Thyroid gland (tissue), 4 donors: ENCODE measurements around the gene ZNF865. TPM values are rescaled to one million over a fixed set of nuclear protein-coding genes. Genes with fewer than 3 reads are reported as not detected.

Source experiments
- DNase-seq, 2 donors: peaks; one replicate each; pipeline ENCODE4 v3.0.0-alpha.2; 2019
- H3K27ac ChIP-seq, 3 donors: fragments of 200-600 bp; sonication (generic); 1 replicate in 2 of 3; 2 replicates in 1 of 3; pipeline ENCODE4 v1.5.1; 2016 to 2019; ENCODE audit warnings: mild to moderate bottlenecking in 1 of 3, moderate library complexity in 1 of 3
- H3K27me3 ChIP-seq: fragments of 200-600 bp; sonication (generic); one replicate; pipeline ENCODE4 v1.5.1; 2019
- H3K36me3 ChIP-seq, 2 donors: fragments of 200-600 bp; sonication (generic); one replicate each; pipeline ENCODE4 v1.5.1; 2016 to 2019
- H3K4me1 ChIP-seq, 2 donors: fragments of 200-600 bp; sonication (generic); one replicate each; pipeline ENCODE4 v1.5.1; 2017 to 2019
- H3K4me3 ChIP-seq, 3 donors: fragments of 200-600 bp; sonication (generic); replicated peaks in 1 of 3; 1 replicate in 2 of 3; 2 replicates in 1 of 3; pipeline ENCODE4 v1.5.1; 2016; ENCODE audit warnings: mild to moderate bottlenecking in 1 of 3
- H3K9me3 ChIP-seq: fragments of 200-600 bp; sonication (generic); one replicate; pipeline ENCODE4 v1.5.1; 2017
- POLR2A ChIP-seq, 2 donors: fragments of 450-650 bp; IDR thresholded peaks; one replicate each; pipeline ENCODE4 v1.6.1; 2017; ENCODE audit warnings: antibody characterized with exemption in 2 of 2, mild to moderate bottlenecking in 2 of 2, moderate library complexity in 1 of 2
- WGBS, 2 donors: methylation state at CpG; one replicate each; pipeline ENCODE4 v1.1.5; 2017; 5-methylcytosine and 5-hydroxymethylcytosine counted together
- intact Hi-C: fragments of 100-400 bp; cut with DNase I; formaldehyde crosslinking; loops from one replicate; pipeline ENCODE4 v1.15.1; 2023
- total RNA-seq, 4 donors: library from RNA; depleted of rRNA; stranded (reverse); fragments of >200 nt; gene quantifications; one replicate each; pipeline ENCODE4 v1.2.3, GENCODE V29; 2016
- TF ChIP-seq, protein P1 (sequence below), 6 experiments: fragments of 200-600 bp in 3 of 6; fragments of 450-650 bp in 3 of 6; sonication (generic) in 3 of 6; IDR thresholded peaks; one replicate each; pipeline ENCODE4 v1.5.1; 2016 to 2019; ENCODE audit warnings: antibody characterized with exemption in 6 of 6, mild to moderate bottlenecking in 2 of 6, inconsistent platforms in 1 of 6, moderate library complexity in 1 of 6

Gene ZNF865
- total RNA-seq, 4 donors from 2014 or later: 5.5 to 12.6 (median 9.1) TPM

DNA sequence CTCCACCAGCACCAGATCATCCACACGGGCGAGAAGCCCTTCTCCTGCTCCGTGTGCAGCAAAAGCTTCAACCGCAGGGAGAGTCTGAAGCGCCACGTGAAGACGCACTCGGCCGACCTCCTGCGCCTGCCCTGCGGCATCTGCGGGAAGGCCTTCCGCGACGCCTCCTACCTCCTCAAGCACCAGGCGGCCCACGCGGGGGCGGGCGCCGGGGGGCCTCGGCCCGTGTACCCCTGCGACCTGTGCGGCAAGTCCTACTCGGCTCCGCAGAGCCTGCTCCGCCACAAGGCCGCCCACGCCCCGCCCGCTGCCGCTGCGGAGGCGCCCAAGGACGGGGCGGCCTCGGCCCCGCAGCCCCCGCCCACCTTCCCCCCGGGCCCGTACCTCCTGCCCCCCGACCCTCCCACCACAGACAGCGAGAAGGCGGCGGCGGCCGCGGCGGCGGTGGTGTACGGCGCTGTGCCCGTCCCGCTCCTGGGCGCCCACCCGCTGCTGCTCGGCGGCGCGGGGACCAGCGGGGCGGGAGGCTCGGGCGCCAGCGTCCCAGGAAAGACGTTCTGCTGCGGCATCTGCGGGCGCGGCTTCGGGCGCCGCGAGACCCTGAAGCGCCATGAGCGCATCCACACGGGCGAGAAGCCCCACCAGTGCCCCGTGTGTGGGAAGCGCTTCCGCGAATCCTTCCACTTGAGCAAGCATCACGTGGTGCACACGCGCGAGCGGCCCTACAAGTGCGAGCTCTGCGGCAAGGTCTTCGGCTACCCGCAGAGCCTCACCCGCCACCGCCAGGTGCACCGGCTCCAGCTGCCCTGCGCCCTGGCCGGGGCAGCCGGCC is 9.5 kb downstream of the ZNF865 start:
- H3K27ac ChIP-seq: no peak overlapping the region
- no peak overlapping the region for H3K4me3 ChIP-seq
- intact Hi-C loops: no loop called here
- peaks cover 15 to 28% of the 10 kb centered on the region in 2 donors for H3K36me3 ChIP-seq
- no peaks in the 10 kb centered on the region for H3K27me3 ChIP-seq
- DNase-seq: no peak
- TF ChIP-seq, protein P1, sequence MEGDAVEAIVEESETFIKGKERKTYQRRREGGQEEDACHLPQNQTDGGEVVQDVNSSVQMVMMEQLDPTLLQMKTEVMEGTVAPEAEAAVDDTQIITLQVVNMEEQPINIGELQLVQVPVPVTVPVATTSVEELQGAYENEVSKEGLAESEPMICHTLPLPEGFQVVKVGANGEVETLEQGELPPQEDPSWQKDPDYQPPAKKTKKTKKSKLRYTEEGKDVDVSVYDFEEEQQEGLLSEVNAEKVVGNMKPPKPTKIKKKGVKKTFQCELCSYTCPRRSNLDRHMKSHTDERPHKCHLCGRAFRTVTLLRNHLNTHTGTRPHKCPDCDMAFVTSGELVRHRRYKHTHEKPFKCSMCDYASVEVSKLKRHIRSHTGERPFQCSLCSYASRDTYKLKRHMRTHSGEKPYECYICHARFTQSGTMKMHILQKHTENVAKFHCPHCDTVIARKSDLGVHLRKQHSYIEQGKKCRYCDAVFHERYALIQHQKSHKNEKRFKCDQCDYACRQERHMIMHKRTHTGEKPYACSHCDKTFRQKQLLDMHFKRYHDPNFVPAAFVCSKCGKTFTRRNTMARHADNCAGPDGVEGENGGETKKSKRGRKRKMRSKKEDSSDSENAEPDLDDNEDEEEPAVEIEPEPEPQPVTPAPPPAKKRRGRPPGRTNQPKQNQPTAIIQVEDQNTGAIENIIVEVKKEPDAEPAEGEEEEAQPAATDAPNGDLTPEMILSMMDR (IDR thresholded peaks at IDR 0.05): no peak
- TF ChIP-seq POLR2A (IDR thresholded peaks at IDR 0.05): no peak
- H3K9me3 ChIP-seq: no peaks in the 10 kb centered on the region
- H3K4me1 ChIP-seq: no peaks in the 10 kb centered on the region
- 96 to 98% methylated on average over 58 to 71 of the region's 98 CpGs for WGBS, 2 donors

DNA sequence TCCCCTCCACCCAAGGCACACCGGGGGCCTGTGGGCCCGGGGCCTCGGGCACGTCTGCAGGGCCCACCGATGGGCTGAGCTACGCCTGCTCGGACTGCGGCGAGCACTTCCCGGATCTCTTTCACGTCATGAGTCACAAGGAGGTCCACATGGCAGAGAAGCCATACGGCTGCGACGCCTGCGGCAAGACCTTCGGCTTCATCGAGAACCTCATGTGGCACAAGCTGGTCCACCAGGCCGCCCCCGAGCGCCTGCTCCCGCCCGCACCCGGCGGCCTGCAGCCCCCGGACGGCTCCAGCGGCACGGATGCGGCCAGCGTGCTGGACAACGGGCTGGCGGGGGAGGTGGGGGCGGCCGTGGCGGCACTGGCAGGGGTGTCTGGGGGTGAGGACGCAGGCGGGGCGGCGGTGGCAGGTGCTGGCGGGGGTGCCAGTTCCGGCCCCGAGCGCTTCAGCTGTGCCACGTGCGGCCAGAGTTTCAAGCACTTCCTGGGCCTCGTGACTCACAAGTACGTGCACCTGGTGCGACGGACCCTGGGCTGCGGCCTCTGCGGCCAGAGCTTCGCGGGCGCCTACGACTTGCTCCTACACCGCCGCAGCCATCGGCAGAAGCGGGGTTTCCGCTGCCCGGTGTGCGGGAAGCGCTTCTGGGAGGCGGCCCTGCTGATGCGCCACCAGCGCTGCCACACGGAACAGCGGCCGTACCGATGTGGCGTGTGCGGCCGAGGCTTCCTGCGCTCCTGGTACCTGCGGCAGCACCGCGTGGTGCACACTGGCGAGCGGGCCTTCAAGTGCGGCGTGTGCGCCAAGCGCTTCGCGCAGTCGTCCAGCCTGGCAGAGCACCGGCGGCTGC is 10.3 kb downstream of the ZNF865 start:
- Histone ChIP-seq H3K36me3 (peaks cover 15 to 28% of the 10 kb centered on the region in 2 donors), H3K4me1 (no peaks in the 10 kb centered on the region), H3K4me3 (no peak overlapping the region), H3K27me3 (no peaks in the 10 kb centered on the region), H3K27ac (no peak overlapping the region), H3K9me3 (no peaks in the 10 kb centered on the region)
- 96% methylated on average over 20 to 59 of the region's 88 CpGs for WGBS, 2 donors
- DNase-seq: no peak
- intact Hi-C loops: no loop called here
- no peak for TF ChIP-seq POLR2A (IDR thresholded peaks at IDR 0.05)
- TF ChIP-seq, protein P1 (IDR thresholded peaks at IDR 0.05): no peak

DNA sequence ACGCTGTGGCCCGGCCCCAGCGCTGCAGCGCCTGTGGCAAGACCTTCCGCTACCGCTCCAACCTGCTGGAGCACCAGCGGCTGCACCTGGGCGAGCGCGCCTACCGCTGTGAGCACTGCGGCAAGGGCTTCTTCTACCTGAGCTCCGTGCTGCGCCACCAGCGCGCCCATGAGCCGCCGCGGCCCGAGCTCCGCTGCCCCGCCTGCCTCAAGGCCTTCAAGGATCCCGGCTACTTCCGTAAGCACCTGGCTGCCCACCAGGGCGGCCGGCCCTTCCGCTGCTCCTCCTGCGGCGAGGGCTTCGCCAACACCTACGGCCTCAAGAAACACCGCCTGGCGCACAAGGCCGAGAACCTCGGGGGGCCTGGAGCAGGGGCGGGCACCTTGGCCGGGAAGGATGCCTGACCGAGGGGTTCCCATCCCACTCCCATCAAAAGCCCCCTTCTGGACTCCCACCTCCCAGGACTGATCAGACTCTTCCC is 11.0 kb downstream of the ZNF865 start:
- H3K36me3 ChIP-seq: peaks cover 15 to 28% of the 10 kb centered on the region in 2 donors
- WGBS, 2 donors: 97 to 98% methylated on average over 19 to 30 of the region's 38 CpGs

DNA sequence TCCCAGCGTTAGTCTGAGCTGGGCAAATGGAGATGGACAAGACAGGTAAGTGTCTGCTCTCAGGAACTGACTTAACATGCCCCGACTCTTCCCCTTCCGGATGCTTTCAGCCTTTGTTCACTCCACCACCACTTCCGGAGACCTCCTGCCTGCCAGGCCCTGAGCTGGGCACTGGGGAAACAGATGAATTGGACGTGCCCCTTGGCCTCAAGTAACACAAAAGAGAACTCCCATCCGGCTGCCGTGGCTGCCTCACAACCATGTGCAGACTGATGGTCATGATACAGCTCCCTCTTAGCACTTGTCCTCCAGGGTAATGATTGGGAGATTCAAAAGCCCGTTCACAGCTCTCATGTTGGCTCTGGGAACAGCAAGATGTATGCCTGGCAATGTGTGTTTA is 12.0 kb downstream of the ZNF865 start:
- H3K4me1 ChIP-seq: no peaks in the 10 kb centered on the region
- intact Hi-C loops: no loop called here
- H3K27ac ChIP-seq: no peak overlapping the region
- H3K27me3 ChIP-seq: no peaks in the 10 kb centered on the region
- DNase-seq: no peak
- WGBS, 2 donors: 90 to 97% methylated on average over 8 of the region's 8 CpGs
- no peaks in the 10 kb centered on the region for H3K9me3 ChIP-seq
- peaks cover 15 to 28% of the 10 kb centered on the region in 2 donors for H3K36me3 ChIP-seq
- TF ChIP-seq, protein P1 (IDR thresholded peaks at IDR 0.05): no peak
- no peak overlapping the region for H3K4me3 ChIP-seq

More for the DNA sequence above, 11.0 kb downstream of the ZNF865 start:
- H3K27me3 ChIP-seq: no peaks in the 10 kb centered on the region
- intact Hi-C loops: no loop called here
- no peak for TF ChIP-seq POLR2A (IDR thresholded peaks at IDR 0.05)
- TF ChIP-seq, protein P1 (IDR thresholded peaks at IDR 0.05): no peak
- no peaks in the 10 kb centered on the region for H3K4me1 ChIP-seq
- no peak overlapping the region for H3K27ac ChIP-seq
- H3K4me3 ChIP-seq: no peak overlapping the region
- H3K9me3 ChIP-seq: no peaks in the 10 kb centered on the region
- no peak for DNase-seq
